Caco-2 (cell line): ENCODE data around the gene FIBP. TPM values are rescaled to one million over a fixed set of nuclear protein-coding genes. Genes with fewer than 3 reads are reported as not detected.

Experiments
- BruUV-seq: library from RNA; stranded (reverse); fragments of 400-500 nt; replicated peaks from 2 replicates; lab custom pipeline; 2021; lab: Mats Ljungman, UMichigan
- CTCF ChIA-PET: fragments of 300-600 bp; sonication (Branson Sonifier 250); formaldehyde crosslinking; loops from one replicate; lab custom pipeline; 2022; ENCODE audit warnings: antibody characterized with exemption; lab: Charles Lee
- POLR2A ChIA-PET: fragments of 300-600 bp; sonication (Branson Sonifier 250); formaldehyde crosslinking; loops from one replicate; lab custom pipeline; 2022; ENCODE audit warnings: antibody characterized with exemption; lab: Charles Lee
- DNase-seq, 2 experiments: peaks; one replicate each; pipeline versions ENCODE4 v3.0.0 to v3.0.0-alpha.2; 2020 to 2022
- H3K27me3 ChIP-seq: replicated peaks from 2 replicates; pipeline ENCODE4 v1.6.0; 2011; ENCODE audit warnings: low read length; ENCODE audit not compliant: control insufficient read depth, insufficient read depth
- H3K36me3 ChIP-seq: 2 replicates; pipeline ENCODE4 v1.5.1; 2011; ENCODE audit warnings: low read length; ENCODE audit not compliant: control insufficient read depth, insufficient read depth
- H3K4me1 ChIP-seq: fragments of 250-450 bp; sonication (Bioruptor Pico); 2 replicates; pipeline ENCODE4 v1.5.1; 2020; ENCODE audit warnings: mild to moderate bottlenecking
- H3K4me3 ChIP-seq: 2 replicates; pipeline ENCODE4 v1.5.1; 2011; ENCODE audit warnings: low read depth, mild to moderate bottlenecking, control low read depth, low read length
- H3K9me3 ChIP-seq: fragments of 250-450 bp; sonication (Bioruptor Pico); 2 replicates; pipeline ENCODE4 v1.5.1; 2020; ENCODE audit warnings: mild to moderate bottlenecking, moderate library complexity
- H3K27ac Mint-ChIP-seq: one replicate; pipeline ENCODE4 v1.8.0; 2022; ENCODE audit warnings: mixed read lengths; ENCODE audit not compliant: unreplicated experiment
- H3K27me3 Mint-ChIP-seq: one replicate; pipeline ENCODE4 v1.8.0; 2022; ENCODE audit warnings: mixed read lengths; ENCODE audit not compliant: insufficient read depth, unreplicated experiment
- H3K36me3 Mint-ChIP-seq: one replicate; pipeline ENCODE4 v1.8.0; 2022; ENCODE audit warnings: mild to moderate bottlenecking, mixed read lengths; ENCODE audit not compliant: insufficient read depth, unreplicated experiment
- H3K4me1 Mint-ChIP-seq: one replicate; pipeline ENCODE4 v1.8.0; 2022; ENCODE audit warnings: low read depth, mixed read lengths; ENCODE audit not compliant: unreplicated experiment
- H3K4me3 Mint-ChIP-seq: one replicate; pipeline ENCODE4 v1.8.0; 2022; ENCODE audit warnings: mild to moderate bottlenecking, moderate library complexity, mixed read lengths; ENCODE audit not compliant: unreplicated experiment
- H3K9me3 Mint-ChIP-seq: one replicate; pipeline ENCODE4 v1.8.0; 2022; ENCODE audit warnings: mixed read lengths; ENCODE audit not compliant: unreplicated experiment
- intact Hi-C: fragments of 100-400 bp; cut with micrococcal nuclease; formaldehyde crosslinking; loops from one replicate; pipeline ENCODE4 v1.10.0; 2022; ENCODE audit not compliant: unreplicated experiment
- total RNA-seq: library from RNA; stranded (reverse); gene quantifications from 2 replicates; pipeline ENCODE4 v1.2.3, GENCODE V29; 2022
- TF ChIP-seq, protein P1 (sequence below), 2 experiments: fragments of 200-600 bp in 1 of 2; IDR thresholded peaks; 1 replicate in 1 of 2; 2 replicates in 1 of 2; pipeline versions ENCODE4 v1.5.1 to v1.8.0; 2011 to 2022; ENCODE audit warnings: antibody characterized with exemption in 1 of 2, control low read depth in 1 of 2, inconsistent platforms in 1 of 2, low read depth in 1 of 2, low read length in 1 of 2, mild to moderate bottlenecking in 1 of 2, moderate library complexity in 1 of 2; ENCODE audit not compliant: insufficient read depth in 1 of 2, severe bottlenecking in 1 of 2, unreplicated experiment in 1 of 2

Gene FIBP
- total RNA-seq, 1 experiment from 2014 or later, result 61.5 TPM

DNA sequence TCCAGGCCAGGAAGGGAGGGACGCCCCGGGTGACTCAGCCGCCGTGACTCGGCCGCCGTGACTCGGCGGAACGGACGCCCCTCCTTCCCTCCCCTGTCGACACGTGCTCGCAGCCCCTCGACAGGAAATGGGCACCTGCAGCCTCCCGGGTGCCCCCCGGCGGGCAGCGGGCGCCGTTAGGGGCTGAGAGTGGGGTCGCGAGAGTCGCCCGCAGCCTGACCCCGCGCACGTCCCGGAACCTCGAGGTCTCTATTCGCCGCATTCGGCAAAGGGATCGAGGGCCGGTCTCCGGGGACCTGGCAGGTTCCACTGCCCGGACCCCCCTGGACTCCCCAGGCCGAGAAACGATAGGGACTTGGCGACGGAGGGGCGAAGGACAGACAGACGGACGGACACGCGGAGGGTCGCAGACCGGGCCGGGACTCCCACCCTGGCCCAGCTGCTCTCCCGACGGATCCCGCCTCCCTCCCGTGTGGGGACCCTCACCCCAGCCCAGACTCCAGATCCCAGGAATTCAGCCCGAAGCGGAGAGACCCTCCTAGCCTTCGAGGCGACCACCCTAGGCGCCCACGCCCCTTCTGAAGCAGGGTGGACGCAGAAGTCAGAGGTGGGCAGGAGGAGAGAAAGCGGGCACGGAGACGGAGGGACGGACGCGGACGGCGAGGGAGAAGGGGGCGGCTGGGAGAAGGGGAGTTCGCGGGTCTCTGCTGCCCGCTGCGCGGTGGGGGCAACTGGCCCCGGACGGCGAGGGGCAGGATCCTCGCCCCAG is 11.3 kb upstream of the FIBP start:
- peaks cover 29% of the 10 kb centered on the region for H3K4me1 ChIP-seq
- no peaks in the 10 kb centered on the region for H3K27me3 Mint-ChIP-seq
- intact Hi-C loops, result loop anchor here (1.0 kb wide), 2 partner anchors 11 to 12 kb away; partner anchors contain the start of gene FIBP

DNA sequence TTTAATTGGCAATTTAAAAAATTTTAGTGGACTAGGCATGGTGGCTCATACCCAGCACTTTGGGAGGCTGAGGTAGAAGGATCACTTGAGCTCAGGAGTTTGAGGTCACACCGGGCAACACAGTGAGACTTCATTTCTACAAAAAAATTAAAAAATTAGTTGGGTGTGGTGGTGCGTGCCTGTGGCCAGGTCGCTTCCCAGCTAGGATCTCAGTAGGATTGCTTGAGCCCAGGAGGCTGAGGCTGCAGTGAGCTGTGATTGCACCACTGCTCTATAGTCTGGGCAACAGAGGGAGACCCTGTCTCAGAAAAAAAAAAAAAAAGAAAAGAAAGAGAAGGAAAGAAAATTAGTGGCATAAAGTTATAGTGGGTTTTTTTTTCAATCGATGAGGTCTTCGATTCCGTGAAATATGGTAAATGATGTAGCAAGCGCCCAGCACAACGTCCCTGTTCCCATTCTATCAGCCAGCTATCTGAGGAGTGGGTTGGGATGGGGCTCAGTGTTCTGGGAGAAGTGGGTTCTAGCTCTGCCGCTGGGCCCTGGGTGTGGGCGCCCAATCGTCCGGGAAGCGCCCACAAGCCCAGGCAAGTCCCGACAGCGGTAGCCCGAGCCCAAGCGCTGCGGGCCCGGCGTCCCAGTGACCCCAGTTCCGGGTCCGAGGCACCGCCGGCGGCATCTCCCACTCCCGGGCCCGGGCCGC is 10.5 kb upstream of the FIBP start:
- Histone ChIP-seq H3K4me1 (peaks cover 29% of the 10 kb centered on the region), H3K36me3 (no peaks in the 10 kb centered on the region)
- BruUV-seq, result TSS peak; percentile 24

More for the DNA sequence above, 11.3 kb upstream of the FIBP start:
- H3K4me1 Mint-ChIP-seq, result peaks cover 22% of the 10 kb centered on the region
- H3K27ac Mint-ChIP-seq, result peak overlapping the region; percentile 76
- BruUV-seq, result no TSS peak
- ChIA-PET POLR2A (interaction anchor here (0.6 to 2.7 kb wide), 2 partner anchors 9 to 39 kb away, joined by 3 to 27 read pairs; partner anchors contain the start of gene CCDC85B), CTCF (interaction anchor here (1.2 to 4.3 kb wide), 5 partner anchors 9 to 40 kb away, joined by 3 to 30 read pairs (median 7); partner anchors contain the start of genes CCDC85B and FIBP)
- H3K36me3 ChIP-seq, result no peaks in the 10 kb centered on the region
- peaks cover 19% of the 10 kb centered on the region for H3K36me3 Mint-ChIP-seq
- TF ChIP-seq, protein P1, sequence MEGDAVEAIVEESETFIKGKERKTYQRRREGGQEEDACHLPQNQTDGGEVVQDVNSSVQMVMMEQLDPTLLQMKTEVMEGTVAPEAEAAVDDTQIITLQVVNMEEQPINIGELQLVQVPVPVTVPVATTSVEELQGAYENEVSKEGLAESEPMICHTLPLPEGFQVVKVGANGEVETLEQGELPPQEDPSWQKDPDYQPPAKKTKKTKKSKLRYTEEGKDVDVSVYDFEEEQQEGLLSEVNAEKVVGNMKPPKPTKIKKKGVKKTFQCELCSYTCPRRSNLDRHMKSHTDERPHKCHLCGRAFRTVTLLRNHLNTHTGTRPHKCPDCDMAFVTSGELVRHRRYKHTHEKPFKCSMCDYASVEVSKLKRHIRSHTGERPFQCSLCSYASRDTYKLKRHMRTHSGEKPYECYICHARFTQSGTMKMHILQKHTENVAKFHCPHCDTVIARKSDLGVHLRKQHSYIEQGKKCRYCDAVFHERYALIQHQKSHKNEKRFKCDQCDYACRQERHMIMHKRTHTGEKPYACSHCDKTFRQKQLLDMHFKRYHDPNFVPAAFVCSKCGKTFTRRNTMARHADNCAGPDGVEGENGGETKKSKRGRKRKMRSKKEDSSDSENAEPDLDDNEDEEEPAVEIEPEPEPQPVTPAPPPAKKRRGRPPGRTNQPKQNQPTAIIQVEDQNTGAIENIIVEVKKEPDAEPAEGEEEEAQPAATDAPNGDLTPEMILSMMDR (IDR thresholded peaks at IDR 0.05; ENCODE audit: insufficient read depth in 1 of 2, low read depth in 1 of 2, low read length in 1 of 2, severe bottlenecking in 1 of 2, unreplicated experiment in 1 of 2), result no peak
- peak overlapping the region; percentile 79 for H3K4me3 Mint-ChIP-seq
- peak; percentile 70 to 72 for DNase-seq
- no peaks in the 10 kb centered on the region; the same call in 1 of the 2 replicates for H3K27me3 ChIP-seq
- peak overlapping the region; percentile 75 for H3K4me3 ChIP-seq
- no peaks in the 10 kb centered on the region for H3K9me3 ChIP-seq
- no peaks in the 10 kb centered on the region for H3K9me3 Mint-ChIP-seq

More for the DNA sequence above, 10.5 kb upstream of the FIBP start:
- TF ChIP-seq, protein P1 (IDR thresholded peaks at IDR 0.05; ENCODE audit: insufficient read depth in 1 of 2, low read depth in 1 of 2, low read length in 1 of 2, severe bottlenecking in 1 of 2, unreplicated experiment in 1 of 2), result no peak
- CTCF ChIA-PET, result interaction anchor here (0.8 to 4.3 kb wide), 5 partner anchors 8 to 39 kb away, joined by 3 to 30 read pairs (median 5); partner anchors contain the start of genes CCDC85B and FIBP
- no peaks in the 10 kb centered on the region for H3K9me3 Mint-ChIP-seq
- H3K4me3 Mint-ChIP-seq, result peak overlapping the region; percentile 79
- POLR2A ChIA-PET, result interaction anchor here (0.6 to 2.7 kb wide), 2 partner anchors 8 to 38 kb away, joined by 3 to 27 read pairs; partner anchors contain the start of gene CCDC85B
- H3K4me1 Mint-ChIP-seq, result peaks cover 17% of the 10 kb centered on the region
- Histone ChIP-seq H3K9me3 (no peaks in the 10 kb centered on the region), H3K27me3 (no peaks in the 10 kb centered on the region; the same call in 1 of the 2 replicates), H3K4me3 (peak overlapping the region; percentile 75)
- H3K36me3 Mint-ChIP-seq, result peaks cover 19% of the 10 kb centered on the region
- intact Hi-C loops, result no loop called here
- peak overlapping the region; percentile 76 for H3K27ac Mint-ChIP-seq
- DNase-seq, result no peak
- H3K27me3 Mint-ChIP-seq, result no peaks in the 10 kb centered on the region
